22Rv1 (cell line): Measurements from ENCODE around the gene SNRPB.

Source experiments
- H3K27ac ChIP-seq: fragments of 450-650 bp; 2 replicates; pipeline ENCODE4 v1.5.1; 2017
- ZFX ChIP-seq: fragments of 450-650 bp; IDR thresholded peaks from 2 replicates; pipeline ENCODE4 v1.6.1; 2017; ENCODE audit warnings: antibody characterized with exemption, borderline replicate concordance
- TF ChIP-seq, protein P1 (sequence below): fragments of 450-650 bp; IDR thresholded peaks from 2 replicates; pipeline ENCODE4 v1.5.1; 2017; ENCODE audit warnings: mild to moderate bottlenecking

SNRPB gene

DNA sequence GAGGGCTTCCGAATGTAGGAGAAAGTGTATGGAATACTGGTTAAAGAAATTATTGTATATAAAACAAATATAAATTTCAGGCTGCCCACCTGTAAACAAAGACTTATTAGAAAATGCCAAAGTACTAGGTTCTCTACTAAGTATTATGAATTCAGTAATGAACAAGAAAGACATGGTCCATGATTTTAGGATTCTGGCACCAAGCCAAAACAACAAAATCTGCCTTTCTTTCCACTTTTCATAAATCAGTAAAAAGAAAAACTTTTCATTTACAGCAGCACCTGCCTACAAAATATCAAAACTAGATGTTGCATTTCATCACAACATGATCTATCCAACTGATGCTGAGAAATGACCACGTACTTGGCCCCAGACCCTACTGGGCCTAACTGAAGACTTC, 14.5 kb upstream of the SNRPB start:
- H3K27ac ChIP-seq: no peak overlapping the region
- no peak for TF ChIP-seq ZFX
- TF ChIP-seq, protein P1, sequence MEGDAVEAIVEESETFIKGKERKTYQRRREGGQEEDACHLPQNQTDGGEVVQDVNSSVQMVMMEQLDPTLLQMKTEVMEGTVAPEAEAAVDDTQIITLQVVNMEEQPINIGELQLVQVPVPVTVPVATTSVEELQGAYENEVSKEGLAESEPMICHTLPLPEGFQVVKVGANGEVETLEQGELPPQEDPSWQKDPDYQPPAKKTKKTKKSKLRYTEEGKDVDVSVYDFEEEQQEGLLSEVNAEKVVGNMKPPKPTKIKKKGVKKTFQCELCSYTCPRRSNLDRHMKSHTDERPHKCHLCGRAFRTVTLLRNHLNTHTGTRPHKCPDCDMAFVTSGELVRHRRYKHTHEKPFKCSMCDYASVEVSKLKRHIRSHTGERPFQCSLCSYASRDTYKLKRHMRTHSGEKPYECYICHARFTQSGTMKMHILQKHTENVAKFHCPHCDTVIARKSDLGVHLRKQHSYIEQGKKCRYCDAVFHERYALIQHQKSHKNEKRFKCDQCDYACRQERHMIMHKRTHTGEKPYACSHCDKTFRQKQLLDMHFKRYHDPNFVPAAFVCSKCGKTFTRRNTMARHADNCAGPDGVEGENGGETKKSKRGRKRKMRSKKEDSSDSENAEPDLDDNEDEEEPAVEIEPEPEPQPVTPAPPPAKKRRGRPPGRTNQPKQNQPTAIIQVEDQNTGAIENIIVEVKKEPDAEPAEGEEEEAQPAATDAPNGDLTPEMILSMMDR: no peak

- TF ChIP-seq, protein P1: no peak
- TF ChIP-seq ZFX: no peak
- H3K27ac ChIP-seq: no peak overlapping the region
These were observed 12.9 kb upstream of the SNRPB start for GRCh38 chr20:2483504-2483903.

- no peak overlapping the region for H3K27ac ChIP-seq
- no peak for TF ChIP-seq ZFX
- TF ChIP-seq, protein P1: no peak
These were observed 9.8 kb upstream of the SNRPB start for GRCh38 chr20:2480381-2480780.

GRCh38 chr20:2476742-2477615, 6.4 kb upstream of the SNRPB start:
- no peak overlapping the region for H3K27ac ChIP-seq
- TF ChIP-seq, protein P1: peak; percentile 54
- TF ChIP-seq ZFX: no peak

DNA sequence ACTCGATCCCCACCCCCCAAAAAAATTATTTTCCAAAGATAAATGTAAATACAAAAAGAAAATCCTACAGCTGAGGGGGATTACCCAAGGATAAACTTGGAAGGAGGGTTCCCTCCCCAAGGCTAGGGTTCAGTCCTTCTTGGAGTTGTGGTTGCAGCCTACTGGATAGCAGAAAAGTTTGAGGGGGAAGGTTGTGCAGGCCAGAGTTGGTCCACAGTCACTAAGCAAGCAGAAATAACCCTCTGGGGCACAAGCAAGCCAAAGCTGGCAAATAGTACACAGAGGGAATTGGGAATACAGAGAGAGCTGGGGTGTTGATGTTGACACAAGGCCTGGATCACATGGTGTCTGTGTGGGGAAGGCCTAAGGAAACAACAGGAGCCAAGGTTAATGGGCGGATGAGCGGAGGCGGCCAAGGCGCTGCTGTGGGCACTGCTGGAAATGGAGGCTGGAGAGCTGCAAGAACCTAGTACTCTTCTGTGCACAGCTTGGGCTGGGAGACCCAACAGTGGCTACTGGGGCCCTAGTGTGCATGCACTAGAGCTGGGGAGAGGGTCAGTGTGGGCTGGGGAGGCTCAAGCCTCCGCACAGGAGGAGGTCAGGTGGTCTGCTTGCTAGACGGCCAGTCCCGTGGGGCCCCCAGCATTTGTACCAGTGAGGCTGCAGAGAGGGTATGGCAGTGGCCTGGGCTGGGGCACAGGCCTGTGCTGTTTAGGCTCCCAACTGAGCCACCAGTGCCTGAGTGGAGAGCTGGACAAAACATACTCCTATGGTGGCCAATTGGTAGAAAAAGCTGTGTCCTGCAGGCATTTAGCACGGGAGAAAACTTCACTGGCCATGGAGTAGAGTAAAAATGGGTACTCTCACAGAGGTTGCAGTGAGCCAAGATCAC, 5.5 kb upstream of the SNRPB start:
- TF ChIP-seq, protein P1: no peak
- no peak for TF ChIP-seq ZFX

GRCh38 chr20:2473516-2473915, 2.9 kb upstream of the SNRPB start:
- no peak for TF ChIP-seq ZFX
- TF ChIP-seq, protein P1: no peak
- no peak overlapping the region for H3K27ac ChIP-seq

More for the DNA sequence above, 5.5 kb upstream of the SNRPB start:
- no peak overlapping the region for H3K27ac ChIP-seq
